ENCODE results near the gene SMAGP. TPM values are rescaled to one million over a fixed set of nuclear protein-coding genes. Genes with fewer than 3 reads are reported as not detected.
"Not testable (repeated sequence)": the region's sequence is repeated elsewhere in the genome, so short reads cannot be mapped to it uniquely, and the experiment has no call there.

Gene SMAGP
- total RNA-seq = 29.3 and 42.2 TPM in 2 replicates

- DNase-seq (ENCODE audit: low read depth) = no peak
- peak within 1 kb of the TSS; percentile 77 for H3K4me3 ChIP-seq (ENCODE audit: low read depth, low read length)
- no peak for TF ChIP-seq CTCF (conservative IDR thresholded peaks at IDR 0.05; ENCODE audit: low read depth, low read length)
These were observed at the start of gene SMAGP for GRCh38 chr12:51270067-51270950. Gene SMAGP, minus strand, starts transcription at chr12:51270415. Its CDS starts 1,137 bp downstream, at chr12:51269278.

GRCh38 chr12:51318846-51319599 lies 48.8 kb upstream of the SMAGP start:
- TF ChIP-seq CTCF (conservative IDR thresholded peaks at IDR 0.05; ENCODE audit: low read depth, low read length) = no peak
- DNase-seq (ENCODE audit: low read depth) = no peak
- H3K4me3 ChIP-seq (ENCODE audit: low read depth, low read length) = no peak overlapping the region

- not testable (repeated sequence) for DNase-seq (ENCODE audit: low read depth); H3K4me3 ChIP-seq (ENCODE audit: low read depth, low read length)
These were observed 48.0 kb upstream of the SMAGP start for GRCh38 chr12:51318057-51318806.

GRCh38 chr12:51311389-51311788 lies 41.2 kb upstream of the SMAGP start:
- no peak for DNase-seq (ENCODE audit: low read depth)
- no peak overlapping the region for H3K4me3 ChIP-seq (ENCODE audit: low read depth, low read length)
- TF ChIP-seq CTCF (conservative IDR thresholded peaks at IDR 0.05; ENCODE audit: low read depth, low read length) = no peak

GRCh38 chr12:51307655-51308593 lies 37.7 kb upstream of the SMAGP start:
- H3K4me3 ChIP-seq (ENCODE audit: low read depth, low read length) = no peak overlapping the region
- DNase-seq (ENCODE audit: low read depth) = peak; percentile 75
- no peak for TF ChIP-seq CTCF (conservative IDR thresholded peaks at IDR 0.05; ENCODE audit: low read depth, low read length)

GRCh38 chr12:51306507-51306906 lies 36.3 kb upstream of the SMAGP start:
- H3K4me3 ChIP-seq (ENCODE audit: low read depth, low read length) = no peak overlapping the region
- TF ChIP-seq CTCF (conservative IDR thresholded peaks at IDR 0.05; ENCODE audit: low read depth, low read length) = no peak

GRCh38 chr12:51300768-51301167 lies 30.6 kb upstream of the SMAGP start:
- H3K4me3 ChIP-seq (ENCODE audit: low read depth, low read length); DNase-seq (ENCODE audit: low read depth): not testable (repeated sequence)

More at GRCh38 chr12:51306507-51306906, 36.3 kb upstream of the SMAGP start:
- DNase-seq (ENCODE audit: low read depth) = no peak
